Thyroid gland (tissue), 4 donors: ENCODE data around the gene BLOC1S4.

ENCODE experiments used
- POLR2A ChIP-seq, 2 donors: fragments of 450-650 bp; IDR thresholded peaks; one replicate each; pipeline ENCODE4 v1.6.1; 2017; ENCODE audit warnings: antibody characterized with exemption in 2 of 2, mild to moderate bottlenecking in 2 of 2, moderate library complexity in 1 of 2
- TF ChIP-seq, protein P1 (sequence below), 6 experiments: fragments of 200-600 bp in 3 of 6; fragments of 450-650 bp in 3 of 6; sonication (generic) in 3 of 6; IDR thresholded peaks; one replicate each; pipeline ENCODE4 v1.5.1; 2016 to 2019; ENCODE audit warnings: antibody characterized with exemption in 6 of 6, mild to moderate bottlenecking in 2 of 6, inconsistent platforms in 1 of 6, moderate library complexity in 1 of 6

DNA sequence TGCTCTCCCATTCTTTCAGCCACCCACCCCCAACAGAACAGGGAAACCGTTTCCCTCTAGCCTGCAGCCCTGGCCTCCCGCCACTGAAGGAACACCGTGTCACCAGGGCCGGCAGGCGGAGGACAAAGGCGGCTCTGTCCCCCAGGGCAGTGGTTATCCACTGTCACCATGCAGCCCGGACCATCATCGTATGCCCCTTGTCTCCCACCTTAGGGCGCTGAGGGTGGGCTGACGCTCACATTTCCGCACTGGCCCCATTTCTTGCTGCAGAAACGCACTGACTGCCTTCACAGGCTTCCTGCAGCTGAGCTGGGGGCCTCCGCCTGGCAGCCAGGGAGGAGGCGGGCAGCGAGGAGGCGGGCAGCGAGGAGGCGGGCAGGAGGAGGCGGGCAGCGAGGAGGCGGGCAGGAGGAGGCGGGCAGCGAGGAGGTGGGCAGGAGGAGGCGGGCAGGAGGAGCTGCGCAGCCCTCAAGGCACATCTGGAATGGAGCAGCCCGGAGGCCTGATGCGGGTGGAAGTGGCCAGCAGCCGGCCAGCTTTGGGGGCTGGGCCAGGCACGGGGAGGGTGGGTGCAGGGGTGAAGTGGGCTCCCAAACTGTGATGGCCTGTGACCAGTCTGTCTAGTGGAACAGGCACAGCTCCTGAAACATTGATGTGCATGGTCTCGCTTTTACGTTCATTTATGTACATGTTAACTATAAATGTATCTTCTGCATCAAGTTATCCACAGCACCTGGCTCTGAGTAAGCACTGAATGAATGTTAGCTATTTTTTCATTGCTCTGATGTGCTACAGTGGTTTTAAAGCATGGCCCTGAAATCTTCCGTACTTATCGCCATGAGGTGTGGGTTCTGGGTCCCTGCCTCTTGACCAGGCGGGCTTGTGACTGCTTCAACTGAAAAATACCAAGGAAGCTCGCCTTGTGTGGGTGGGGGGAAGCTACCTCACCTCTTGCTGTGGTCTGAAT, 46.0 kb downstream of the BLOC1S4 start:
- TF ChIP-seq, protein P1, sequence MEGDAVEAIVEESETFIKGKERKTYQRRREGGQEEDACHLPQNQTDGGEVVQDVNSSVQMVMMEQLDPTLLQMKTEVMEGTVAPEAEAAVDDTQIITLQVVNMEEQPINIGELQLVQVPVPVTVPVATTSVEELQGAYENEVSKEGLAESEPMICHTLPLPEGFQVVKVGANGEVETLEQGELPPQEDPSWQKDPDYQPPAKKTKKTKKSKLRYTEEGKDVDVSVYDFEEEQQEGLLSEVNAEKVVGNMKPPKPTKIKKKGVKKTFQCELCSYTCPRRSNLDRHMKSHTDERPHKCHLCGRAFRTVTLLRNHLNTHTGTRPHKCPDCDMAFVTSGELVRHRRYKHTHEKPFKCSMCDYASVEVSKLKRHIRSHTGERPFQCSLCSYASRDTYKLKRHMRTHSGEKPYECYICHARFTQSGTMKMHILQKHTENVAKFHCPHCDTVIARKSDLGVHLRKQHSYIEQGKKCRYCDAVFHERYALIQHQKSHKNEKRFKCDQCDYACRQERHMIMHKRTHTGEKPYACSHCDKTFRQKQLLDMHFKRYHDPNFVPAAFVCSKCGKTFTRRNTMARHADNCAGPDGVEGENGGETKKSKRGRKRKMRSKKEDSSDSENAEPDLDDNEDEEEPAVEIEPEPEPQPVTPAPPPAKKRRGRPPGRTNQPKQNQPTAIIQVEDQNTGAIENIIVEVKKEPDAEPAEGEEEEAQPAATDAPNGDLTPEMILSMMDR (IDR thresholded peaks at IDR 0.05), result no peak
- TF ChIP-seq POLR2A (IDR thresholded peaks at IDR 0.05), result no peak
